Parathyroid adenoma (tissue), 2 donors: ENCODE data around the gene PDS5B.
"Not testable (repeated sequence)": the region's sequence is repeated elsewhere in the genome, so short reads cannot be mapped to it uniquely, and the experiment has no call there.

Source experiments
- H2AFZ ChIP-seq: fragments of 300-600 bp; sonication (generic); one replicate; pipeline ENCODE4 v1.7.0; 2017; ENCODE audit warnings: antibody characterized with exemption, mild to moderate bottlenecking
- H3K27ac ChIP-seq: fragments of 300-600 bp; sonication (generic); one replicate; pipeline ENCODE4 v1.7.0; 2017
- H3K27me3 ChIP-seq: fragments of 300-600 bp; sonication (generic); one replicate; pipeline ENCODE4 v1.7.0; 2017; ENCODE audit warnings: low read length; ENCODE audit not compliant: control insufficient read depth, insufficient read depth
- H3K36me3 ChIP-seq: fragments of 300-600 bp; sonication (generic); one replicate; pipeline ENCODE4 v1.7.0; 2017; ENCODE audit warnings: low read length; ENCODE audit not compliant: control insufficient read depth, insufficient read depth
- H3K4me1 ChIP-seq: fragments of 300-600 bp; sonication (generic); one replicate; pipeline ENCODE4 v1.7.0; 2017; ENCODE audit warnings: control low read depth
- H3K4me2 ChIP-seq: fragments of 300-600 bp; sonication (generic); one replicate; pipeline ENCODE4 v1.7.0; 2017; ENCODE audit warnings: low read length
- H3K4me3 ChIP-seq: fragments of 300-600 bp; sonication (generic); one replicate; pipeline ENCODE4 v1.7.0; 2017; ENCODE audit warnings: low read depth, low read length
- H3K79me2 ChIP-seq: fragments of 300-600 bp; sonication (generic); one replicate; pipeline ENCODE4 v1.7.0; 2017; ENCODE audit warnings: control low read depth
- H3K9ac ChIP-seq: fragments of 300-600 bp; sonication (generic); one replicate; pipeline ENCODE4 v1.7.0; 2017; ENCODE audit warnings: mild to moderate bottlenecking
- H3K9me3 ChIP-seq: fragments of 300-600 bp; sonication (generic); one replicate; pipeline ENCODE4 v1.7.0; 2017; ENCODE audit warnings: low read length; ENCODE audit not compliant: control insufficient read depth
- CTCF ChIP-seq: fragments of 300-600 bp; sonication (generic); IDR thresholded peaks from one replicate; pipeline ENCODE4 v1.7.0; 2017; ENCODE audit warnings: antibody characterized with exemption, mild to moderate bottlenecking
- donor health status: primary hyperparathyroidism.

PDS5B gene

GRCh38 chr13:32682740-32683139 is 96.5 kb downstream of the PDS5B start:
- Histone ChIP-seq H3K4me1 (no peaks in the 10 kb centered on the region), H2AFZ (no peak overlapping the region), H3K9ac (no peak overlapping the region), H3K79me2 (no peaks in the 10 kb centered on the region), H3K36me3 (no peaks in the 10 kb centered on the region), H3K9me3 (no peaks in the 10 kb centered on the region), H3K27ac (no peak overlapping the region), H3K4me3 (no peak overlapping the region), H3K4me2 (no peak overlapping the region), H3K27me3 (no peaks in the 10 kb centered on the region)
- no peak for TF ChIP-seq CTCF

DNA sequence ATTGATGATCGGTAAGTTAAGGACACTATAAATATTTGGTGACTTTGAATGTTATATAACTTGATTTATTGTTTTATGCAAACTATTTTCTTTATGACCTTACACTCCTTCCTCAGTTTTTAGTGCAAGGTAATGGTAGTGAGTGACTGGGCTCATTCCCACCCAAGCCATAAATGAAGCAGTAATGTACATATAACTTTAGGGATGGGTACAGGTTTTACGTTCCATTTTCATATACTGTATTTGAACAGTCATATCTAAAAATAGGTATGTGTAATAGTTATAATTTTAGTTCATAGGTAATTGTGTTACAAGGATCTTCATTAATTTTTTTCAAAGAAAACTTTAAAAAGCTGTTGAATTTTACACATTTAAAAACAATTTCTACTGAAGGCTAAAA is 101.0 kb downstream of the PDS5B start:
- Histone ChIP-seq H3K4me1 (no peaks in the 10 kb centered on the region), H3K27me3 (no peaks in the 10 kb centered on the region), H3K27ac (no peak overlapping the region), H3K36me3 (no peaks in the 10 kb centered on the region), H3K4me2 (no peak overlapping the region), H3K79me2 (no peaks in the 10 kb centered on the region), H3K4me3 (no peak overlapping the region), H2AFZ (no peak overlapping the region), H3K9me3 (no peaks in the 10 kb centered on the region), H3K9ac (no peak overlapping the region)
- TF ChIP-seq CTCF: no peak

DNA sequence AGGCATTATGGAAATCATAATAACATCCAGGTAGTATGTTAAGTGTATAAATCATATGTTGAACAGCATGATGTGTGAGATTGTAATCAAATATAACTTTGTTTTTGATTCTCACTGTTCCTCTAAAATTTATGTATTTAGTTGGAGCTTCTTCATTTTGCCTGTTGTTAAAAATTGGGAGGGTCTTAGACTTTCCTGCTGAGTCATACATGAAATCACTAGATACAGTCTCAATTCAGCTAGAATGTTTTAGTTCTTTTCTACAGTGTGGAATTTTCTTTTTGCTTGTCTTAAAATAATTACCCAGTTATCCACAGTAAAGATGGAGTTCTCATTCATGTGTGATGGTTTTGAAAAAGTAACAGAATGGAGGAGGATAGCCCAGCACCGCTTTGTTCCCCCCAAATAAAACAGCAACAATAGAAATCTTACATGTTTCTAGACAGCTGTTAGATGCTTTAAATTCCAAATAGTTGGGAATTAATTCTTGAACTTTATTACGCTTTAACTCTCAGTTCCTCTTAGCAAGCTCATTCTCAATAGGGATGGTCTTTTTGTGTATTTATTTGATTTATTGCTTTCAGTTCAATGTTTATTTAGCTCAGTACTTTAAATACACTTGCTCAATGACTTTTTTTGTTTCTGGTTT is 109.5 kb downstream of the PDS5B start:
- H3K36me3 ChIP-seq: no peaks in the 10 kb centered on the region
- H2AFZ ChIP-seq: no peak overlapping the region
- H3K9ac ChIP-seq: no peak overlapping the region
- no peaks in the 10 kb centered on the region for H3K9me3 ChIP-seq
- H3K4me2 ChIP-seq: no peak overlapping the region
- H3K79me2 ChIP-seq: no peaks in the 10 kb centered on the region
- TF ChIP-seq CTCF: no peak
- no peaks in the 10 kb centered on the region for H3K27me3 ChIP-seq
- no peak overlapping the region for H3K4me3 ChIP-seq
- H3K4me1 ChIP-seq: no peaks in the 10 kb centered on the region
- no peak overlapping the region for H3K27ac ChIP-seq

DNA sequence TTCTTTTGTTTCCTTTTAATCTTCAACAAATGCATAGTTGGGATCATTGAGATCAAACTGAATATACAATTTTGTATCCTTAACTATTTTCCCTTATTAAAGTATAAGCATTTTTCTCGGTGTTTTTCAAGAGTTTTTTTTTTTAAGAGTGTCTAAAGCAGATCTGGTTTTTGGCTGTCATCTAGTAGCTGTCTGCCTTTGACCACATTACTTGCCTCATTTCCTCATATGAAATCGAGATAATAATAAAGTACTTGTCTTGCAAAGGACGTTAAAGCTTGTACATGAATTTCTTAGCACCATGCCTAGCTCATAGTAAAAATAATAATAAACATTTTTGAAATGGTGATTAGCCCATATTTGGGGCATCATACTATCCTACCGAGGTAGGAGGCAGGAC is 121.2 kb downstream of the PDS5B start:
- Histone ChIP-seq H3K27ac (no peak overlapping the region), H3K79me2 (no peaks in the 10 kb centered on the region), H3K9me3 (no peaks in the 10 kb centered on the region), H3K27me3 (no peaks in the 10 kb centered on the region), H3K4me1 (no peaks in the 10 kb centered on the region), H3K36me3 (no peaks in the 10 kb centered on the region), H2AFZ (no peak overlapping the region), H3K4me3 (no peak overlapping the region), H3K4me2 (no peak overlapping the region), H3K9ac (no peak overlapping the region)
- no peak for TF ChIP-seq CTCF

DNA sequence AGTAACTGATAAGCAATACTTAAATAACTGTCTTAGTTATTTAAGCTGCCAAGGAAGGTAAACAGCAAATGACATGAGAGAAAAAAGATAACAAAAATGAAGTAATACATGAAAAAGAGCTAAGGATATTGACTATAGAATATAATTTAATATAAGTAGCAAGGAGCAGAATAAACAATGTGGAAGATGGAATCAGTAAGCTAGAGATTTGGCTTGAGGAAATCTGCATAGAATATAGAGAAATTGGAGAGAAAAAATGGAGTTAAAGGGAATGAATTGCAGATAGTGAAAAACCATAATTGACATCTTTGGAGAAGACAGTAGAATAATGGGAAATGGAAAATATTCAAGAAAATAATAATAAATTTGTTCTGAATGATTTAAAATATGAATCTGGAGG is 127.1 kb downstream of the PDS5B start:
- no peak overlapping the region for H3K9ac ChIP-seq
- H3K79me2 ChIP-seq: no peaks in the 10 kb centered on the region
- TF ChIP-seq CTCF: no peak
- no peaks in the 10 kb centered on the region for H3K36me3 ChIP-seq
- H3K27ac ChIP-seq: no peak overlapping the region
- no peak overlapping the region for H3K4me2 ChIP-seq
- no peaks in the 10 kb centered on the region for H3K9me3 ChIP-seq
- H2AFZ ChIP-seq: no peak overlapping the region
- H3K4me3 ChIP-seq: no peak overlapping the region
- no peaks in the 10 kb centered on the region for H3K27me3 ChIP-seq
- H3K4me1 ChIP-seq: no peaks in the 10 kb centered on the region

- H3K4me1 ChIP-seq, H3K36me3 ChIP-seq, H3K9me3 ChIP-seq: not testable (repeated sequence)
Observed at GRCh38 chr13:32716201-32716600, 129.9 kb downstream of the PDS5B start.

More at GRCh38 chr13:32716201-32716600, 129.9 kb downstream of the PDS5B start:
- H3K9ac ChIP-seq, H3K79me2 ChIP-seq, H3K27ac ChIP-seq, H3K27me3 ChIP-seq, H3K4me3 ChIP-seq, H3K4me2 ChIP-seq, H2AFZ ChIP-seq: not testable (repeated sequence)
